ENCODE results near the gene OPN3.

Gene OPN3

DNA sequence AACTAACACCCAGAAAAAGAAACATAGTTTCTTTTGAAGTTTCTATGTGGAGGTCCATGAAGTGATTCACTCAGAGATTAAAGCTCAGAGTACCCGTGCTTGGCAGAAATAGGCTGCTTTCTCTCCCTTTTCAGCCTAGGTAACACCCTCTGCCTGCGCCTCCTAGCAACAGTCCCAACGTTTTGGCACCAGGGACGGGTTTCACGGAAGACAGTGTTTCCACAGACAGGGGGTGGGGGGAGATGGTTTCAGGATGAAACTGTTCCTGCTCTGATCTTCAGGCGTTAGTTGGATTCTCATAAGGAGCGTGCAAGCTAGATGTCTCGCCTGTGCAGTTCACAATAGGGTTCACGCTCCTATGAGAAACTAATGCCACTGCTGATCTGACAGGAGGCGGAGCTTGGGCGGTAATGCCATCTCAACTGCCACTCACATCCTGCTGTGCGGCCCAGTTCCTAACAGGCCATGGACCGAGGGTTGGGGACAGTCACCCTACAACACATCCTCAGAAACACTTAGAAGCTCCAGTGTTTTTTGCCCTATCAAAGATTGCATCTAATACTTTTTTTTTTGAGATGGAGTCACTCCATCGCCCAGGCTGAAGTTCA lies 53.2 kb downstream of the OPN3 start:
- no peak for DNase-seq

DNA sequence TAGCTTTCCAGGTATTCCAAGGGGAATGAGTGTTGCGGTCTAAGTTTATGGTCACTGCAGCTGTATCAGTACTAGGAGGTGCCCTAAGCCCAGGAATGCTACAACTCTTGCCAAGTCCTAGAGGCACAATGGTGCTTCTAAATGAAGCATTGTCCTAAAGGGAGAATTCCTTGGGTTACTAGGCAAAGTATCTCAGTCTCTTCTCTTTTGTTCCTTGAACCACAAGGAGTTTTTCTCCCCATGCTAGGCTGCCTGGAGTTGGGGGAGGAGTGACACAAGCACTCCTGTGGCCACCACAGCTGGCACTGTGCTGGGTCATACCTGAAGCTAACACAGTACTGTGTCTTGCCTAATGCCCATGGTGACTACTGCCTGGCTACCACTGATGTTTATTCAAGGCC lies 57.2 kb downstream of the OPN3 start:
- DNase-seq: no peak

DNA sequence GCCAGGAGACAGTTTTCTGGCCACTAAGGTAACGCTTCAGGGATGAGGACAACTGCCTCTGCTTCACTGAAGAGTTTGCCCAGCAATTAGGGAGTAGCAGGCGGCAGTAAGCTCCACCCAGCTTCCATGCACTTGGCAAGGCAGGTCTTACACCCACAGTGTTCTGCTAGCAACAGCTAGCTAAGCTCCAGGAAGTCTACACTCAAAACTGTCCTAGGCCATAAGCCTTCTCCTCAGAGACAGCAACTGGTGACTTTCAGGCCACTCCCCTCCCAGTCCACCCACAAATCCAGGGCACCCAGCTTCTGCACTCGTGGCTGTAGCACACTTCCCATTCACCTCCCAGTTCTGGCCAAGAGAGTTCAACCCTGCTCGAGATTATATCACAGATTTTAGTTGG lies 60.7 kb downstream of the OPN3 start:
- no peak for DNase-seq

DNA sequence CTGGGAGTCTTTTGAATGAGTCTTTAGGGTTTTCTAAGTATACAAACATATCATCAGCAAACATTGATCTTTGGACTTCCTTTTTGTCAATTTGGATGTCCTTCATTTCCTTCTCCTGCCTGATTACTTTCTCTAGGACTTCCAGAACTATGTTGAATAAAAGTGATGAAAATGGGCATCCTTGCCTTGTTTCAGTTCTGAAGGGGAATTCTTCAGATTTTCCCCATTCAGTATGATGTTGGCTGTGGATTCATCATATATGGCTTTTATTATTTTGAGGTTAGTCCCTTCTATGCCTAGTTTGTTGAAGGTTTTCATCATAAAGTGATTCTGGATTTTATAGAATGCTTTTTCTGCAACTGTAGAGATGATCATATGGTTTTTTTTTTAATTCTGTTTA lies 66.0 kb downstream of the OPN3 start:
- no peak for DNase-seq

DNA sequence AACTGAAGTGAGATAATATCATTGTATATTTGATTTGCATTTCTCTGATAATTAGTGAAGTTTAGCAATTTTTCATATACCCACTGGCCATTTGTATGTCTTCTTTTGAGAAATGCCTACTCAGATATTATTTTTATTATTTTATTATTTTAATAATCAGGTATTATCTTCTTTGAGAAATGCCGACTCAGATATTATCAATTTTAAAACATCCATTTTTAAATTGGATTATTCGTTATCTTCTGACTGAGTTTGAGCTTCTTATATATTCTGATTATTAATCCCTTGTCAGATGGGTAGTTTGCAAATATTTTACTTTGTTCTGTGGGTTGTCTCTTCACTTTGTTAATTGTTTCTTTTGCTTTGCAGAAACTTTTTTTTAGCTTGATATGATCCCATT lies 70.3 kb downstream of the OPN3 start:
- no peak for DNase-seq

DNA sequence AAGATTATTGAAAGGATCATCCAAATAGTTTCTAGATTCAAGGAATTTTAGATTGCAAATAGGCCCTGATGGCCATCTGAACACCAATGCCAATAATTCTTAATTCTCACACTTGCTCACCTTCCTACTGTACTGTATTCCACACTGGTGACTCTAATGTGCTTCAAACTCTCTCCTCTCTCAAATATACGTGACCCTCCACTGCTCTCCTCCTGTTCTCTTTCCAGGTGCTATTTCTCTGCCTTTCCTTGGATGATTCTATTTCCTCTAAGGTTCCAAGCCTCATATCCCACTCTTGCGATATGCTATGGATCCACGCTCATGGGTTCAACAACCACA lies 79.4 kb downstream of the OPN3 start:
- no peak for DNase-seq

DNA sequence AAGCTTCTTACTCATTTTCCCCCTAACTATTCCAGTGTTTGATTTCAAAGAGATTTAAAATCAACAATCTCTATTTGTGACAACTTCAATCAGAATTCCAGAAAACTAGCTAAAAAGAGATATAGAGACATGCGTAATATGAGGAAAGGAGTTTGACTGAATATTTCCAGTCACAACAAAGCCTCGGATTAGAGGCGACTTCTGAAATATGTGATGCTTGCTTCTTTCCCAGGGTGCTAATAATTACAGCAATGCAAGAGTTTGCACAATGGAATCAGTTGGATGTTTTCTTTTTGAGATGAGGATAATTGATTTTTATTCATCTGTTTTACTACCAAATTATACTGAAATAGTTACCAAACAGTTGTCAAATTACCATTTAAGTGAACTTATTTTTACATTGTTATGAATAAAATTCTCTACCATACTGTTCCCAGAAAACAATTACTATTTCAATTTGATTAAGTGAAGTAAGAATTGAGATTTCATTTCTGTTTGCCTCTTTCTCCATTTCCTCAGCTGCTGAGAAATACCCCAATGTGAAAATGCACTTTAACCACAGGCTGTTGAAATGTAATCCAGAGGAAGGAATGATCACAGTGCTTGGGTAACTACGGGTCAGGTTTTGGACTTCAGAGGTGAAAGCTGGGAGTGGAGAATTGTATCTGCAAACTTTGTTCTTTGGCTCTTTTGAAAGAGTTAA lies 79.9 kb downstream of the OPN3 start:
- no peak for DNase-seq

DNA sequence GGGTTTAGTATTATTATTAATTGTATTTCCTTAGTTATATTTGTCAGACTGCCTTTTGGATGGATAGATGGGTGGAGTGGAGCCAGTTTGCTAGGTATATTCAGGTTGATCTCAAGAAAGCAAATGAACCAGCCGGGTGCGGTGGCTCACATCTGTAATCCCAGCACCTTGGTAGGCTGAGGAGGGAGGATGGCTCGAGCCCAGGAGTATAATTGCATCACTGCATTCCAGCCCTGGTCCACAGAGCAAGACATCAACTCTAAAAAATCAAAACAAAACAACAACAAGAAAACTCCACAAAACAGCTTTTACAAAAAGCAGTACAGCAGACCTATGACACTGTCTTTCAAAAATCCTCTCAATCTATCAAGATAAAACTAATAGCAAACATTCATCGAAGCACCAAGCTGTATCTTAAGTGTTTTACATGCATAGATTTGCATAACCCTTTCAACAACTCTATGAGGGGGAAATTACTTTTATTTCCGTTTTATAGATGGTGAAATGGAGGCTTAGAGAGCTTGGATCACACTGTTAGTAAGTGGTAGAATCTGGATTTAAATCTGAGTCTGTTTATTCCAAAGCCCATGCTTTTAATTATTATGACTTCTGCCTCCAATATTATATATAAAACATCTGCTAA lies 82.5 kb downstream of the OPN3 start:
- no peak for DNase-seq

DNA sequence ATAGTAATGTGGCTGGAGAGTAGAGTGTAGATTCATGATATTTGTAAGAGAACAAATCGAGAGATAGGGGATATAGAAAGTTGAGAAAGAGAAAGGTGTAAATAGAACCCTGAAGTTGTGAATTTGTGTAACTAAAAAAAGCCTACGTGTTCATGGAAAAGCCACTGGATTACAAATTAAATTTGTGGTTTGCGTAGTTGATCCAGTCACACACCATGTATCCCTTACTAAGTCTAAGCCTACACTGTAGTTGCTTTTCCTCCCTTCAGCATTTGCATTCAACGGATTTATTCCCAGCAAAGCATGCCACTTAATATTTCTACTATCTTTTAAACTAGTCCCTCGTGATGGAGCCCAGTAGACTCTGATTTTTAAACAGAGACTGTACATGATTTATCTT lies 83.1 kb downstream of the OPN3 start:
- no peak for DNase-seq

DNA sequence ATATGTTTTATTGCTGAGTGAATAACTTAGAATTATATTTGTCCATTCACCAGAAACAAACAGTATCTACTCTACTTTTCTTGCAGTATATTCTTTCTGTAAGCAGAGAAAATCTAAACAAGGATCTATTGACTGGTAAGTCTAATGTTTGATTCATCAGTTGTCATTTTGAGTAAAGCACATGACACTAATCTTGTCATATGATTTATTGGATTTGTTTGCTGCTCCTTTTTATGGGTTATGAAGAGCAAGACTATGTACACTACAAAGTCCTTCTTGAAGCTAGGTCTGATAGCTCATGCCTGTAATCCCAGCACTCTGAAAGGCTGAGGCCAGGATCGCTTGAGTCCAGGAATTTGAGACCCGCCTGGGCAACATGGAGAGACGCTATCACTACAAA lies 84.6 kb downstream of the OPN3 start:
- DNase-seq: no peak

DNA sequence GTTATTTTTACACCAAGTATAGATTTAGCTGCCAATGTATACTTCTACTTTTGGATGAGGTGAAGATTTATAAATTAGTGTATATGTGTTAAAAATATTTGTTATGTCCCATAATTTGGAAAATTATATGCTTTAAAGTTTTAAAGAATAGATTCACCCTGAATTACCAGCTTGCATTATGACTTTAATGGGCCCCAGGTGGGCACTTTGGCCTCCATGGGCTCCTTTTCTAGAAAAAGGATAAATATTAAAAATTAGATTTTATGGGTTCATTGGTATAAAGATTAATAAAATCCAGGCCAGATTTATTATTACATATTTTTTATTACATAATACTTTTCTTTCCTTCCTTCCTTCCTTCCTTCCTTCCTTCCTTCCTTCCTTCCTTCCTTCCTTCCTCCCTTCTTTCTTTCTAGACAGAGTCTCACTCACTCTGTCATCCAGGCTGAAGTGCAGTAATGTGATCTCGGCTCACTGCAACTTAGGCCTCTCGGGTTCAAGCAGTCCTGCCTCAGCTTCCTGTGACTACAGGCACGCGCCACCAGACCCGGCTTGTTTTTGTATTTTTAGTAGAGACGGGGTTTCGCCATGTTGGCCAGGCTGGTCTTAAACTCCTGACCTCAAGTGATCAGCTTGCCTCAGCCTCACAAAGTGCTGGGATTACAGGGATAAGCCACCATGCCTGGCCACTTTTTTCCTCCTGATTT lies 86.1 kb downstream of the OPN3 start:
- no peak for DNase-seq

DNA sequence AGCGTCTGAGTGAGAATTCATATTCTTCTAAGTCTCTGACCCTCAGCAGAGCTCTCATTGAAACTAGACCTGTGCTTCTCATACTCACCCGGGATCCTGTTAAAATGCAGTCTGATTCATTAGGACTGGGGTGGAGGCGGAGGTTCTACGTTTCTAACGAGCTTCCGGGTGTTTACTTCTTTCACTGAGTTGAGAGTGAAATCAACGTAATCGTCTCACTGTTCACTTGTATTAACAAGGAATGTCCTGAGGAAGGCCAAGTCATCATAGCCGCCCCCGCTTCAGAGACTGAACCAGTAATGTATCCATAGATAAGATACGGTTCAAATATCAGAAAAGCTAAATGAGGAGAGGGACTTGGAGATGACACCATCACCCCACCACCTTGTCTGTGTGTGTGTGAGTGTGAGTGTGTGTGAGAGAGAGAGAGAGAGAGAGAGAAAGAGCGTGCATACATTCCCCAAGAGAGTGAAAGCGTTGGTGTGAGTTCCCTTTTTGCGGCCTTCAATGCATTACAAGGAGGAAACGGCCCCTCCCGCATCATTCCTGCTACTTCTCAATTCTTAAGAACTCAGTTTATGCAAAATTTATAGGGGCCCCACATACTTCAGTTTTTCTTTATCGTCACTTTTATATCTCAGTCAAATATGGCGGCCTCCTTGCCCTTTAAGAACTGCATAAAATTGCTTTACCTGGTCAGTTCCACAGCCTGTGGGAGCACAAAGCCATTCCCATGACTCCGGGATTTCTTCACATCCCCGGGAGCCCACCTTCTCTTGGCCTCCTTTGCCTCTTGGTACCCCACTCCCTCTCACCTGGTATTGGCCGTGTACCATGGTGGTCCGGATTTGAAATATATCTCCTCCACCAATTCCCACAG lies 88.2 kb downstream of the OPN3 start:
- no peak for DNase-seq

DNA sequence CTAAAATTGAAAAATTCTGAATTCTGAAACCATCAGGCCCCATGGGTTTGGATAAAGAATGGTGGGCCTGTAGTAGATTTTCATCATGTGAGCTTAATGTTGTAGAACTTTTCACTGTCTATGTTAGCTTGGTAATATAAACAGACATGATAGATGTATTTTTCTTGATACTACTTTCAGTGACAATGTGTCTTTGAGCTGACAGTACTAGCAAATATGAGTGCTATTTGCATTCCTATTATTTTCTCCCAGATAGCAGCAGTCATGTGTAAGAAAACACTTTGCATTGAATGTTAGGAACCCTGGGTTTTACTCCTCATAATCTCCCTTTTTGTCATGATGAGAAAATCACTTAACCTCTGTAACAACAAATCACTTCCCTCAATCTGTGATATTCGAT lies 89.9 kb downstream of the OPN3 start:
- DNase-seq: no peak

DNA sequence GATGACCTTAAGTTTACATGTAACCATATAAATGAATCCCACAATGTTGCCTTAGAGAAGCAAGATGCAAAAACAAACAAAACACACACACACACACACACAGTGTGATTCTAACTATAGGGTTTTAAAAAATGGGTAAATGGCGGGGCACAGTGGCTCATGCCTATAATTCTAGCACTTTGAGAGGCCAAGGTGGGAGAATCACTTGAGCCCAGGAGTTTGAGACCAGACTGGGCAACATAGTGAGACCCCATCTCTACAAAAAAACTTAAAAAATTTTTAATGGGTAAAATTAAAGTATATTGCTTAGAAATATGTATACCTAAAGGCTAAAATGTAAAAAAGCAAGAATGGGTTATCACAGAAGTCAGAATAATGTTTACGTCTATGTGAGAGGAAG lies 92.2 kb downstream of the OPN3 start:
- no peak for DNase-seq

Data from right hindlimb (tissue), 1 donor.